K562 (cell line): ENCODE results near the gene STAM2.

Experiments
- NRF1 ChIP-seq, 2 experiments: fragments of 450-650 bp; IDR thresholded peaks in 1 of 2; conservative IDR thresholded peaks in 1 of 2; 2 replicates each; pipeline ENCODE4 v1.6.1; 2014; ENCODE audit warnings: mild to moderate bottlenecking in 2 of 2
- SMARCA5 ChIP-seq: fragments of 450-650 bp; IDR thresholded peaks from 2 replicates; pipeline ENCODE4 v1.6.1; 2016
- ZNF584 ChIP-seq: fragments of 200-800 bp; sonication (Bioruptor generic); IDR thresholded peaks from 2 replicates; pipeline ENCODE4 v1.6.1; 2016; ENCODE audit warnings: low read depth, mild to moderate bottlenecking, missing genetic modification characterization, missing compliant biosample characterization
- TF ChIP-seq, protein P1 (sequence below): fragments of 450-650 bp; IDR thresholded peaks from 2 replicates; pipeline ENCODE4 v1.6.1; 2016; ENCODE audit warnings: antibody characterized with exemption

DNA sequence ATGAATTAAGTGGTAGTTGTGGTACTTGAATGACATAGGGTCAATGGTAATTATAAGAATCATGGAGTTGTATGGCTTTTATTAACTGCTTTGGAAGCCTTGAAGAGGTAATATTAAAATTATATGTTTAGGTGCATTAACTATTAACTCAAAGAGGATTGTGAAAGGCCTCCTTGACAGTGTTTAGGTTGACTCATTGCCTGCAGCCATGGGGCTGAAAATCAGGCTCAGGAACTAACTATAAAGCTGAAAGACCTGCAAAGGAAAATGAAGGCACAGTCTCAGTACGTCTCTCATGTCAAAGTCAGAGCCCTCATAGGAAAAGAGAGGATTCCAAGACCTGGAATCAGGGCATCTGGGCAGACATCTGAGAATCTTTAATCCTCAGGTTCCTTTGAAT, 107.7 kb downstream of the STAM2 start:
- no peak for TF ChIP-seq NRF1 (conservative IDR thresholded peaks at IDR 0.05 in 1 of 2, IDR thresholded peaks at IDR 0.05 in 1 of 2)
- TF ChIP-seq, protein P1, sequence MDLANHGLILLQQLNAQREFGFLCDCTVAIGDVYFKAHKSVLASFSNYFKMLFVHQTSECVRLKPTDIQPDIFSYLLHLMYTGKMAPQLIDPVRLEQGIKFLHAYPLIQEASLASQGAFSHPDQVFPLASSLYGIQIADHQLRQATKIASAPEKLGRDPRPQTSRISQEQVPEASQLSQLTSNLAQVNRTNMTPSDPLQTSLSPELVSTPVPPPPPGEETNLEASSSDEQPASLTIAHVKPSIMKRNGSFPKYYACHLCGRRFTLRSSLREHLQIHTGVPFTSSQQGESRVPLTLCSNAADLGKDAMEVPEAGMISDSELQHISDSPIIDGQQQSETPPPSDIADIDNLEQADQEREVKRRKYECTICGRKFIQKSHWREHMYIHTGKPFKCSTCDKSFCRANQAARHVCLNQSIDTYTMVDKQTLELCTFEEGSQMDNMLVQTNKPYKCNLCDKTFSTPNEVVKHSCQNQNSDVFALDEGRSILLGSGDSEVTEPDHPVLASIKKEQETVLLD = no peak
- no peak for TF ChIP-seq ZNF584 (CRISPR knock-in tag)
- no peak for TF ChIP-seq SMARCA5
